ENCODE data around the gene FADS3.
A peak's percentile ranks its signal among the peaks of the same experiment; 100 is the strongest.

Gene FADS3

DNA sequence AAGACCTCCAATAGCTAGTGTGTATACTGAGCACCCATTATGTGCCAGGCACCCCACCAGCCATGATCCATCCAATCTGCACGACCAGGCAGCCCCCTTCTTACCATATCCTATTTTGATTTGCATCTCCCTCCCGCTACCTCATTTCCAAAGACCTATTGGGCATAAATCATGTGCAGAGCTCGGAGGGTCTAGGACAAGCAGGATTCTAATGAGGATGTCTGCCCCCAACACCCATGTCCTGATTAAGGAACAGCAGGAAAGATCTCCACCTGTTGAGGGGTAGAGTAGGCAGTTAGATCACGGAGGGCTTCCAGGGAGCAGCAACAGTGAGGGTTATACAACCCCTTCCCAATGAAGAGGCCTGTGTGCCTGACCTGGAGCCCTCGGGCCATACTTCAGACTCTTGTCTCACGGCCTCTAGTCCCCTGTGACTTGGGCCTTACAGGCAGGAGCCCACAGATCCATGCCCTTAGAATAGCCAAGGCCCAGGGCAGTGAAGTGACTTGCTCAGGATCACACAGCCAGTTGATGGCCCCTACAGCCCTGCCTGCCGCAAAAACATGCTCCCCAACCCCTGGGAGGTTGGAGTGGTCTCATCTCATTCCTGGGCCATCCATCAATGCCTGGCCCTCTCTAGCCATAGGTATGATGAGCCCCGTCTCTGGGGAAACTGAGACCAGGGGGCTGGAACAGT lies 22.5 kb upstream of the FADS3 start:
- no peak for DNase-seq

DNA sequence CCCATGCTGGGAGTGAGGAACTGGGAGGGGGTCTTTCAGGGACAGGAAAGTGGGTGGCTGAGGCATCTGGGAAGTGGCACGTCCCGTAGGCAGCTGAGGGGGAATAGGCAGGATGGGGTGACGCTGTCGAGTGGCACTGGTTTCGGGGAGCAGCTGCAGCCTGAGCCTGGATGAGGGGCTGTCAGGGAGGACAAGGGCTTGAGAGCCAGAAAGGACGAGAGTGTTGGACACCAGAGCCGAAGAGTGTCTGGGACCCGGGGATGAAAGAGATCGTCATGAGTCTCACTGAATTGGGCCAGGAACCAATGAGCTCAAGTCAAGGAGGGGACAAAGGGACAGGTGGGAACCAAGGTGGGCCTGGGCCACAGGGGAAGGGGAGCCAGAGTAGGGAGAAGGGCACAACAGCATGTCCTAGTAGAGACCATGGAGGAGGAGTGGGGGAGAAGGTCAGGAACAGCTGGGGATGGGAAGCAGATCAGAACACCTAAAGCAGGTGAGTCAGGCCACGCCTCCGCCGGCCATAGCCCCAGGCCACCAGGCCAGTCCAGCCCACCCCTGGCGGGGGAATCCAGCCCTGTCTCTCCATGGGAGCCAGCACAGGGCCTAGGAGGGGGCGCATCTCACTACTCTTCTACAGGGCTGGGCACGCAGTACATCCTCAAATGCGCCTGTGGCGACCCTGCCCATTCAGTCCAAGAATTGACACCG lies 21.8 kb upstream of the FADS3 start:
- DNase-seq: no peak

- no peak for DNase-seq
Measured at GRCh38 chr11:61912530-61912898, 21.2 kb upstream of the FADS3 start.

DNA sequence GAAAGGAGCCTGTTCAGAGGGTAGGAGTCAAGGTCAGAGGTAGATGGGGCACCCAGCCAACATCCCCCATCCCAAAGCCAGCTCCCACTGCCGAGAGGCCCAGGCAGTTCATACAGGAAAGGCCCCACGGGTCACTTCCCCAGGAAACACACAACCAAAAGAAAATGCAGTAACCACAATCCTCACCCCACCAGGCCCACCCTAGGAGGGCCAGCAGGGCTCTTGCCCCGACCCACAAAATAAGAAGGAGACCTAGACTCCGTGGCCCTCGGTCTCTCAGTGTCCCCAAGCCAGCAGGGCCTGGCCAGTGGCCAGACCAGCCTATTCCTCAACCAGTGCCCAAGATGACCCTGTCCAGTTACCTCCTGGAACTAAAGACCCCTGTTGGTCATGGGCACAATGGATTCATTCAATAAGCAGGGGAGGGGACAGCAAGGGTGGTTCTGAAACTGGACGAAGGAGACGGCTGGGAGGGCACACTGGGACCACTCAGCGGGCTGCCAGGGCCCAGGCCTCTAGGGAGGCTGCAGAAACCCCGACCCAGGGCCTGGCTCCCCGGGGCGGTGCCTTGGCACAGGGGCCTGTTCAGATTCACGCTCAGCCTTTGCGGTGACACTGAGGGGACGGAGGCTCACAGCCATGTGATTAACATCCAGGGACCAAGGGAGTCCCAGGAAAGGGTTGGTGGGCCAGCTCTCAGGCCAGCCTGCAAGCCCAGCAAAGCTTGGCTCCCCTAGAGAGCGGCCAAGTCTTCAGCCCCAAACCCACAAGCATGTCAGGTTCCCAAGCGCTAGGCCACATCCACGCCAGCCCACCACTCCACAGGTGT lies 20.6 kb upstream of the FADS3 start:
- no peak for DNase-seq

DNA sequence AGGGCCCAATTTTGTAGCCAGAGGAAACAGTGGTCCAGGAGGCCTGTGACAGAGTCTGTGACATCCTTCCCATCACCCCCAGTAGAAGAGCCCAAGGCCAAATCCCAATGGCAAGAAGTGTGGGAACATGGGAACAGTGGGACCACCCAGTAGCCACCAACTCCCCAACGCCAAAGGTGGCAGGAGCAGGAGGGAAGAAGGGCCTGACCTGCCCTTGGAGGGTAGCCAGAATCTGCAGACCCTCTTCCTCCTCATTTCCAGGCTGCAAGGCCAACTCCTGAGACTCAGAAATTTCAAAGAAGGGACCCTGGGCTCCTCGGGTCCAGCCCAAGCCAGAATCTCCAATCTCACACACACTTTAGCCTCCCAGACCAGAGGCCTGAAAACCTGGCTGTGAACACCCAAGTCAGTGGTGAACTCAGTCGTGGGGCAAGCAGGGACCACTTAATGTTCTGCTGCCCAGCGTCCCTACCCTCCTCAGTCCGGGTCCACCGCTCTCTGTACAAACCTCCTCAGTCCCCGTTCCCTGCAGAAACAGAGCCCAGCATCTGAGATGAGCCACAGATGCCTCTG lies 19.9 kb upstream of the FADS3 start:
- DNase-seq: no peak

GRCh38 chr11:61910187-61911127 lies 19.1 kb upstream of the FADS3 start:
- no peak for DNase-seq

GRCh38 chr11:61908730-61909316 lies 17.5 kb upstream of the FADS3 start:
- DNase-seq: no peak

DNA sequence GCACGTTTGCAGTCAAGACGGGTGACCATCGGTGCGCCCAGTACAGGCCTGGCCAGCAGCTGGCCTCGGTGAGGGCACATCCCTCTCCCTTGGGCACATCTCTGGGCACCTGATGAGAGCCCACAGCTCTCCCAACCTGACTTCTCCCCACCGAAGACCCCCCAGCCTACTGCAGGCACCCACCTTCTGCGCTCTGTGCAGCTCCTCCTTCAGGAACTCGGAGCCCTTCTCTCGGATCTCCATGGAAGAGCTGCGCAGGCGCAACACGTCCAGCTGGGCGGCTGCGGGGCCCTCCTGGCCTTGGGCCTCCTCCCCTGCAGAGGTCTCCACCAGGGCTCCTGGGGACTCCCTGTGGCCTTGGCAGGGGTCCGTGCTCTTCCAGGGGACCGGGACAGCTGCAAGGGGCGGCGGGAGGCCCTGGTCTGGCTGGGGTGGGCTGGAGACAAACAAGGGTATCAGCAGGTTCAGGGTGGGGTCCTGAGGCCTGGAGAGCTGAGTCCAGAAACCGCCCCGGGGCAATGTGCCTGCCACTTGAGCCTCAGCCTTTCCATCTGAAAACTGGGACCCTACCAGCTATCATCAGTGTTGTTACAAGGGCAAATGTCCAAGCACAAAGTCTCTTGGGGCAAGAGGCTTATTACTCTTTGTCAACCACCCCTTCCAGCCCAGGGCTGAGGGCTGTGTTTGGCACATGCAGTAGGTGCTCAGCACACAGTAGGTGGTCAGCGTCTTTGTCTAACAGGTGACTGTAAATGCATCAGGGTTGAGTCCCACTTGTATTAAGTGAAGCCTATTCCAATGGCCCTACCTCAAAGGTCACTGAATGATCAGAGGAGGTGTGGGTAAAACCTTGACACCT lies 16.8 kb upstream of the FADS3 start:
- DNase-seq: no peak

GRCh38 chr11:61907282-61907681 lies 15.9 kb upstream of the FADS3 start:
- no peak for DNase-seq

GRCh38 chr11:61906522-61906909 lies 15.2 kb upstream of the FADS3 start:
- DNase-seq: no peak

DNA sequence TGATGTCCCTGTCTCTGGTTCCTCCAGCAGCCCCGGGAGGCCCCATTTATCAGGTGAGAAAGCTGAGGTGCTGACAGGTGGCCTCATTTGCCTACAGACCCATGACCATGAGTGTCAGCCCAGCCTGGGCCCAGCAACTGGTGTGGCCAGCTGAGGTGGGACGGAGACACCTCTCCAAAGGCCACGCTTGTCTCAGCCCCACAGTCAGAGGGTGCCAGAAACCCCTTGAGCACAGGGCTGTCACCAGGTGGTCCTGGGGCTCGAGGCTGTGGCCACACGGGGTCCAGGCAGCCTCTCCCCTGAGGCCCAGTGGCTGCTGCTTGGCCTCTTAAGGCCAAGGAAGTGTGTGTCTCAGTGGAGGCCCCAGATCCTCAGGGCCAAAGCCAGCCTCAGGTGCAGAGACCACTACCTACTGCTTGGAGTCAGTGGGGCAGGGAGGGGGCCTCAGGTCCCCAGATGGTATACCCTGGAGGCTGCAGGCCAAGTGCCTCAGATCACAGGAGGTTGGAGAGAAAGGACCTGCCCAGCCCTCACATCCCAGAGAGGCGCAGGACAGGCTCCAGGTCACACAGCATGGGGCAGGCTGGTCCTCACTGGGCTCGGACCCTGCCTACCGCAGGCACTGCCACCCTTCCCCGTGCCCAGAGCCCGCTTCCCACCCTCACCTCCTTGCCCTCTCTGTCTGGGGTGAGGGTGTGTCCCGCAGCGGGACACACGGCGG lies 14.6 kb upstream of the FADS3 start:
- no peak for DNase-seq

- no peak for DNase-seq
Measured at GRCh38 chr11:61905067-61905696, 13.8 kb upstream of the FADS3 start.

- DNase-seq: no peak
Measured at GRCh38 chr11:61904539-61905048, 13.2 kb upstream of the FADS3 start.

GRCh38 chr11:61903845-61904244 lies 12.5 kb upstream of the FADS3 start:
- DNase-seq: no peak

DNA sequence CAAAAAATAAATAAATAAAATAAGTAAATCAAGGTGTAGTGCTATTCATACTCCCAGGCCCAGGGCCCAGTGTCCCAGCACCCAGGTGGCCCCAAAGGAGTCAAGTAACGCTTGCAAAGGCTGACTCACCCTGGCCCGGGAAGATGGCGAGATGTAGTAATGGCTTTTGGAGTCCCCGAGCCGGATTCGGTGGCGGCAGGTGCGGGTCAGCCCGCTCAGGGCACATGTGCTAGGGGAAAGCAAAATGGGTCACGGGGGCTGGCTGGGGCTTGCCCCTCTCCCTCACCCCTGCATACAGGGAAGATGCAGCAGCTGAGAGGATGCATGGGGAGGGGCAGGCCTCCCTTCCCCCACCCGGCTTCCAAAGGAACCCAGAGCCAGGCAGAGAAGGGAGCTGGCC lies 11.0 kb upstream of the FADS3 start:
- DNase-seq: no peak

GRCh38 chr11:61901397-61901796 lies 10.1 kb upstream of the FADS3 start:
- no peak for DNase-seq

- no peak for DNase-seq
Measured at GRCh38 chr11:61900251-61900650, 8.9 kb upstream of the FADS3 start.

DNA sequence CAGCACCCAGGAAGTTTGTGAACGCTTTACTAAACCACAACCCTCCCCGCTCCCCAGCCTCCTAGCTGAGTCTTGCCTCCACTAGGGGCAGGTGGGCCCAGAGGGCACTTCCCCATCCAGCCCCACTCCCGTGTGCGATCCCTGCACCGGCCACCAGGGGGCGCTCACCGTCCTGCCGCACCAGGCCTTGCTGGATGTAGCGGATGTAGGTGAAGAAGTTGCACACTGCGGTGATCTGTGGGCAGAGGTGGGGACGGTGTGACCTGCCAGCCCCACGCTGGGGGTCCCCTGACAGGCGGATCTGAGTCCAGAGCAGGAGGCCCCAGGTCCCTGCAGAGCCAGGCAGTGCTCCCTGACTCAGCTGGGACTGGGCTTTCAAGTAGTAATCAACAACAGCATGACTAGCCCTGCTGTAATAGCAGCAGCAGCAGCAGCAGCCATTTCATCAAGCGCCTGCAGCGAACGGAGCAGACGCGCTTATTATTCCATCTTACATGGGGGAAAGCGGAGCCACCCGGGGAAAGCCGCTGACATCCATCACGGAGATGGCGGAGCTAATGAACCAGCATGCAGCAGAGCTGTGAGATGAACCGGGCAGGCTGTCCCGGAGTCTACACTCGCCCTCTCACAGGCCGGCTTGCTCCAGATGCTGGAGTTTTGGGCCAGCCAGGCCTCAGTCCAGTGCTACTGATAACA lies 7.9 kb upstream of the FADS3 start:
- peak; percentile 33 for DNase-seq

- no peak for DNase-seq
Measured at GRCh38 chr11:61898247-61898582, 6.9 kb upstream of the FADS3 start.
